A673 (cell line): ENCODE data around the gene SSNA1. TPM values are rescaled to one million over a fixed set of nuclear protein-coding genes. Genes with fewer than 3 reads are reported as not detected.

Experiments
- BruUV-seq: library from RNA; stranded (reverse); fragments of 400-500 nt; replicated peaks from 2 replicates; lab custom pipeline; 2021; lab: Mats Ljungman, UMichigan
- CTCF ChIA-PET: fragments of 300-600 bp; sonication (Branson Sonifier 250); formaldehyde crosslinking; loops from one replicate; lab custom pipeline; 2022; ENCODE audit warnings: antibody characterized with exemption; lab: Charles Lee
- POLR2A ChIA-PET: fragments of 300-600 bp; sonication (Branson Sonifier 250); formaldehyde crosslinking; loops from one replicate; lab custom pipeline; 2022; ENCODE audit warnings: antibody characterized with exemption; ENCODE audit not compliant: low non-redundant PET; lab: Charles Lee
- DNase-seq: peaks from one replicate; pipeline ENCODE4 v3.0.0-alpha.2; 2015; ENCODE audit warnings: low spot score
- H3K27ac ChIP-seq: fragments of 200-600 bp; sonication (generic); 2 replicates; pipeline ENCODE4 v1.5.1; 2016; ENCODE audit warnings: mixed run types, low read depth, mild to moderate bottlenecking, mixed read lengths, antibody characterized with exemption, low read length; ENCODE audit not compliant: poor library complexity, severe bottlenecking
- H3K27me3 ChIP-seq: fragments of 200-600 bp; sonication (generic); replicated peaks from 2 replicates; pipeline ENCODE4 v1.6.1; 2017; ENCODE audit warnings: mixed run types, low read depth, mild to moderate bottlenecking, mixed read lengths, antibody characterized with exemption, low read length; ENCODE audit not compliant: insufficient read depth, poor library complexity
- H3K36me3 ChIP-seq: fragments of 200-600 bp; sonication (generic); 2 replicates; pipeline ENCODE4 v1.6.1; 2016; ENCODE audit warnings: mixed run types, mild to moderate bottlenecking, mixed read lengths, antibody characterized with exemption, low read length; ENCODE audit not compliant: insufficient read depth, poor library complexity, severe bottlenecking
- H3K4me1 ChIP-seq: fragments of 200-600 bp; sonication (generic); 2 replicates; pipeline ENCODE4 v1.6.1; 2017; ENCODE audit warnings: mixed run types, mild to moderate bottlenecking, mixed read lengths, antibody characterized with exemption, low read length; ENCODE audit not compliant: insufficient read depth, poor library complexity, severe bottlenecking
- H3K4me3 ChIP-seq: fragments of 200-600 bp; sonication (generic); 2 replicates; pipeline ENCODE4 v1.5.1; 2016; ENCODE audit warnings: low read depth, mixed run types, mild to moderate bottlenecking, mixed read lengths, low read length; ENCODE audit not compliant: poor library complexity, severe bottlenecking
- H3K9me3 ChIP-seq: fragments of 200-600 bp; sonication (generic); 2 replicates; pipeline ENCODE4 v1.6.1; 2016; ENCODE audit warnings: mixed run types, low read depth, mild to moderate bottlenecking, mixed read lengths, antibody characterized with exemption, low read length; ENCODE audit not compliant: poor library complexity, severe bottlenecking
- EZH2 ChIP-seq: fragments of 200-600 bp; sonication (generic); IDR thresholded peaks from 2 replicates; pipeline ENCODE4 v1.6.1; 2017; ENCODE audit warnings: borderline replicate concordance, low read depth, mild to moderate bottlenecking, mixed read lengths, antibody characterized with exemption, low read length; ENCODE audit not compliant: poor library complexity, severe bottlenecking
- intact Hi-C: fragments of 100-400 bp; cut with micrococcal nuclease; formaldehyde crosslinking; loops from one replicate; pipeline ENCODE4 v1.10.0; 2022; ENCODE audit not compliant: unreplicated experiment
- total RNA-seq: library from RNA; stranded (reverse); gene quantifications from 2 replicates; pipeline ENCODE4 v1.2.3, GENCODE V29; 2021
- TF ChIP-seq, protein P1 (sequence below): fragments of 300-800, 200-600 bp; sonication (generic); conservative IDR thresholded peaks from 2 replicates; pipeline ENCODE4 v1.5.1; 2017; ENCODE audit warnings: low read depth, mild to moderate bottlenecking, antibody characterized with exemption, low read length, moderate library complexity, mixed read lengths

Gene SSNA1
- total RNA-seq, 1 experiment from 2014 or later = 87.3 TPM

DNA sequence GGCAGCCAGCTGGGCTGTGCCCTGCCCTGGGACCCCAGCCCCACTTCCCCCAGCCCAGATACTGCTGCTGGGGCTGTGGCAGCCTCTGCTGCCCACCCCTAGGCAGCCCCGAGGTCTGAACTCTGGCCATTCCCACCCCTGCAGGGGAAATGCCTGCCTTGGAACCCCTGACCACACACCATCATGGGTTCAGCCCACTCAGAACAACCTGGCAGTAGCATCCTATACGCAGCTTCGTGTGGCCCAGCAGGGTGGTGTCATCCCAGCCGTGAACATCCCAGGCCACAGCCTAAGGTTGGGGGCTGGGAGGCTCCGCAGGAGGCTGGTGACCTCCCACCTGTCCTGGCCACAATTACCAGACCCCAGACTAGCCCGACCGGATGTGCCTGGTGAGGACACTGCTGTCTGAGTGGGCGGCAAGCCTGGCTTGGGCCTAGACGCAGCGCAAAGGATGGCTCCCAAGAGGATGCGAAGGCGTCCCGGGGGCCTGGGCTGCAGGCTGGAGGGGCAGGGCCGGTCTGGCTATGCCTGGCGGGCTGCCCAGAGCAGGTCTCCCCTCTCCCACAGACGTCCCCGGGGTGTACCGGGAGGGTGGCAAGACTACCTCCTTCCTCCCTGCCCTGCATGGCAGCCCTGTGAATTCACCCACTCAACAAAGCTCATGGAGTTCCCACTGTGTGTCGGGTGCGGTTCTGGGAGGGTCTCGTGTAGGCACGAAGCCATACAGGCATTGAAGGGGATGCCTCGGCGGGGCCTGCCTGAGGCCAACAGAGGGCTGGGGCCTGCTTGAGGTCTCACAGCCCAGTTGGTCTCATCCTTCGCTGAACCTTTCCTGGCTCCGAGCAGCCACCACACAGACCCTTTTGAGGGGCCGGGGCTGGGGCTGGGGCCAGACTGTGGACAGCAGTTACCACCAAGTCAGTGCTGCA is 40.8 kb downstream of the SSNA1 start:
- H3K4me3 ChIP-seq = no peak overlapping the region
- CTCF ChIA-PET = interaction anchor here (0.9 kb wide), 1 partner anchor 194 kb away, joined by 3 read pairs; no protein-coding TSS in a partner anchor
- DNase-seq = no peak
- H3K27ac ChIP-seq = no peak overlapping the region
- H3K9me3 ChIP-seq = no peaks in the 10 kb centered on the region
- POLR2A ChIA-PET = no interaction called here
- intact Hi-C loops = no loop called here
- BruUV-seq = no TSS peak
- TF ChIP-seq EZH2 = no peak
- TF ChIP-seq, protein P1, sequence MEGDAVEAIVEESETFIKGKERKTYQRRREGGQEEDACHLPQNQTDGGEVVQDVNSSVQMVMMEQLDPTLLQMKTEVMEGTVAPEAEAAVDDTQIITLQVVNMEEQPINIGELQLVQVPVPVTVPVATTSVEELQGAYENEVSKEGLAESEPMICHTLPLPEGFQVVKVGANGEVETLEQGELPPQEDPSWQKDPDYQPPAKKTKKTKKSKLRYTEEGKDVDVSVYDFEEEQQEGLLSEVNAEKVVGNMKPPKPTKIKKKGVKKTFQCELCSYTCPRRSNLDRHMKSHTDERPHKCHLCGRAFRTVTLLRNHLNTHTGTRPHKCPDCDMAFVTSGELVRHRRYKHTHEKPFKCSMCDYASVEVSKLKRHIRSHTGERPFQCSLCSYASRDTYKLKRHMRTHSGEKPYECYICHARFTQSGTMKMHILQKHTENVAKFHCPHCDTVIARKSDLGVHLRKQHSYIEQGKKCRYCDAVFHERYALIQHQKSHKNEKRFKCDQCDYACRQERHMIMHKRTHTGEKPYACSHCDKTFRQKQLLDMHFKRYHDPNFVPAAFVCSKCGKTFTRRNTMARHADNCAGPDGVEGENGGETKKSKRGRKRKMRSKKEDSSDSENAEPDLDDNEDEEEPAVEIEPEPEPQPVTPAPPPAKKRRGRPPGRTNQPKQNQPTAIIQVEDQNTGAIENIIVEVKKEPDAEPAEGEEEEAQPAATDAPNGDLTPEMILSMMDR = no peak
- no peaks in the 10 kb centered on the region for H3K36me3 ChIP-seq
- H3K4me1 ChIP-seq = no peaks in the 10 kb centered on the region
- no peaks in the 10 kb centered on the region for H3K27me3 ChIP-seq

DNA sequence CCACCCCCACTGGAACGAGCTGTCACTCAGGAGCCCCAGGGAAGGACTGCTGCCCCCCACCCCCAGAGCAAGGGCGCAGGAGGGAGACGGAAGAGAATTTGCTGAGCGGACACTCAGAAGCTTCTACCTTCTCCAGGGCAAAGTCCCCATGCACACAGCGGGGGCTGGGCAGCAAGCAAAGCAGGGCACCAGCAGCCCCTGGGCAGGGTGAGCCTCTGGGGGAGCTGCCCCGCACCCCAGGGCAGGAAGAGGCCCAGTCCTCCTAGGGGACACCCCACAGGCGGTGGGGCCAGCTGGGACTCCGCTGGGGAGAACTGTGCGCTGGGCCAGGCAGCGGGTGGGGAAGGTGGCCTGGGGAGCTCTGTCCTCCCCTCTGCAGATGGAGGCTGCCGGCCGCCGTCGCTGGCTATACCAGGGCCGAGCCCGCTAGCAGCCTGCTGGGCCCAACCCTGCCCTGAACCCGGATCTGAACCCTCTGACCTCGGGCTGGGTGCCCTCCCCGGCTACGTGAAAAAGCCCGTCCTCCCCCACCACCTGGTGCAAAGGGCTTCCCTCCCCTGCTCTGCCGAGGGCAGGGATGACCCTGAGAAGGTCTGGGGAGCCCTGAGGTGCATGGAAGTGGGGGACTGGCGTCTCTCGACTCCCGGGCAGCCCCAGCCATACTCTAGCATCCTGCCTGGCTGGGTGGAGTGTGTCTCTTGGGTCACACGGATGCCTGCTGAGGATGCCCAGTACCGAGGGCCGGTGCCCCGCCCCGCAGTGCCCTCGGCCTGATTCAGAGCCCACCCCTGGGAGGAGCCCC is 41.6 kb downstream of the SSNA1 start:
- BruUV-seq = no TSS peak
- POLR2A ChIA-PET = no interaction called here

DNA sequence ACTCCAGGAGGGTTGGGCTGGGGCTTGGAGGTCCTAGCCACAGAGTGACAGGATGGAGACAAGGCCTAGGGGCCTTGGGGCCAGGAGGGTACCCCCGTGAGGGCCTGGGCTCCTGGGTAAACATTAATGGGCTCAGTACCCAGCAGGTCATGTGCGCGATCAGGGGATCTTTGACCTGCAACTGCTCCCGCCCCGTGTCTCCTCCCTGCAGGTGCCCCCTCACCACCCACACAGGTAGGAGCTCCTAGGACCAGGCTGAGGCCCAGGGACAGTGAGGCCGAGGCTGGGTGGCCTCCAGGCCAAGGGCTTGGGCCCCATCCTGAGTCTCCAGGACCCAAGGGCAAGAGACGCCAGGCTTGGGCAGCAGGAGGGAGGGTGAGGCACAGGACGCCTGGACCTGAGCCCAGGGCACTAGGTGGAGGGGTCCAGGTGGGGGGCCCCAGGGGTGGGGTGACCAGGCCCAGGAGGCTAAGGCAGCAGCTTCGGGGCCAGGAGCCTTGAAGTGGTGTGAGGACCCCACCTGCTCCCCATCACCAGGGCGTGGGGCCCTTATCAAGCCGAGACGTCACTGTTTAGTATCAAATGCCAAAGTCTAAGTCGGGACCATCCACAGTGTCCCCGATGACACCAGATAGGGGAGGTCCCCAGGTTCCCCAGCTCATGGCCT is 42.4 kb downstream of the SSNA1 start, which contains the start of gene SLC34A3:
Gene SLC34A3 (plus strand): TSS at position 197 of the 667 bp plus-strand sequence. CDS start 802 bp downstream, outside the sequence.
- no peaks in the 10 kb centered on the region for H3K36me3 ChIP-seq
- TF ChIP-seq, protein P1 = no peak
- TF ChIP-seq EZH2 = no peak
- ChIA-PET POLR2A (no interaction called here), CTCF (no interaction called here)
- H3K27me3 ChIP-seq = no peaks in the 10 kb centered on the region
- H3K4me3 ChIP-seq = no peak within 1 kb of the TSS
- BruUV-seq = no TSS peak
- no peaks in the 10 kb centered on the region for H3K4me1 ChIP-seq
- no peak for DNase-seq
- H3K9me3 ChIP-seq = no peaks in the 10 kb centered on the region
- no peak within 1 kb of the TSS for H3K27ac ChIP-seq
- intact Hi-C loops = no loop called here

More for the DNA sequence above, 41.6 kb downstream of the SSNA1 start:
- TF ChIP-seq EZH2 = no peak
- TF ChIP-seq, protein P1 = no peak
- Histone ChIP-seq H3K9me3 (no peaks in the 10 kb centered on the region), H3K36me3 (no peaks in the 10 kb centered on the region), H3K27me3 (no peaks in the 10 kb centered on the region), H3K27ac (no peak overlapping the region), H3K4me1 (no peaks in the 10 kb centered on the region), H3K4me3 (no peak overlapping the region)
- no peak for DNase-seq
- CTCF ChIA-PET = interaction anchor here (0.9 kb wide), 1 partner anchor 195 kb away, joined by 3 read pairs; no protein-coding TSS in a partner anchor
- intact Hi-C loops = no loop called here
